NCI-H1105 treated with DMSO at 0.1 percent for 48 hours (cell line): Measurements from ENCODE around the gene TMEM63C.

Experiments used
- DNase-seq: peaks from one replicate; lab custom pipeline; 2025; lab: John Stamatoyannopoulos, UW

The TMEM63C gene

GRCh38 chr14:77259025-77259715 lies 77.6 kb downstream of the TMEM63C start:
- no peak for DNase-seq

DNA sequence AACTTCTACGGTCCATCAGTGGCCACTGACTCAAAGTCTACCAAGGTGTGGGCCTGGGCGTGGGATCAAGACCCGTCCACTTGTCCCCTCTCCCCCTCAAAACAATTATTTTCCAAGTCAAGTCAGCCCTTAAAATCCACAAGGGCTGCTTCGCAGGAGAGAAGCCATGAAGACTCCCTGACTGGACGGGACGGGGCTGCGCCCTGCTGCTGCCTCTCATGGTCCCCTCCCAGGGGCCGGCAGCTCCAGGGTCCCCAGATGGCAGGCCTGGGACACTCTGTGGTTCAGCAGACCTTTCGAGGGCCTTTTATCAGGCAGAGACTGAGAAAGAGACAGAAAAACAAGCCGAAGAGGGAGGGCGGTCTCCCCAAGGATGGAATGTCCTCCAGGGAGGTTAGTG lies 78.6 kb downstream of the TMEM63C start:
- DNase-seq = no peak

DNA sequence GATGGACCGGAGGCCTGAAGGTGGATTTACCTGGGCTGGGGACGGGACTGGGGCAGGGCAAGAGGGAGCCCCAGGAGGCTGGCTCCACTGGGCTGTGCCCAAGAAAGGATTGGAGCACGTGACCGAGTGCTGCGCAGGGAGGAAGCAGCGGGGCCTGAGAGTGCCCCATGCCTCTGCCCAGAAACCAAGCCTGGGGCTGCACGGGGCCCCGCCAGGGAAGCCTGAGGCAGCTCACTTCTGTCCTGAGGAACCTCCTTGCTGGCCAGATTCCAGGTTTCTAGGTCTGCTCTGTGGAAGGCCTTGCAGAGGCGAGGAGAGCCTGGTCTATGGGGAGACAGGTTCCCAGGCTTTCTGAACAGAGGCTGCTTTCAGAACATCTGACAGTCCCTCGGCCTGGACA lies 79.0 kb downstream of the TMEM63C start:
- no peak for DNase-seq

DNA sequence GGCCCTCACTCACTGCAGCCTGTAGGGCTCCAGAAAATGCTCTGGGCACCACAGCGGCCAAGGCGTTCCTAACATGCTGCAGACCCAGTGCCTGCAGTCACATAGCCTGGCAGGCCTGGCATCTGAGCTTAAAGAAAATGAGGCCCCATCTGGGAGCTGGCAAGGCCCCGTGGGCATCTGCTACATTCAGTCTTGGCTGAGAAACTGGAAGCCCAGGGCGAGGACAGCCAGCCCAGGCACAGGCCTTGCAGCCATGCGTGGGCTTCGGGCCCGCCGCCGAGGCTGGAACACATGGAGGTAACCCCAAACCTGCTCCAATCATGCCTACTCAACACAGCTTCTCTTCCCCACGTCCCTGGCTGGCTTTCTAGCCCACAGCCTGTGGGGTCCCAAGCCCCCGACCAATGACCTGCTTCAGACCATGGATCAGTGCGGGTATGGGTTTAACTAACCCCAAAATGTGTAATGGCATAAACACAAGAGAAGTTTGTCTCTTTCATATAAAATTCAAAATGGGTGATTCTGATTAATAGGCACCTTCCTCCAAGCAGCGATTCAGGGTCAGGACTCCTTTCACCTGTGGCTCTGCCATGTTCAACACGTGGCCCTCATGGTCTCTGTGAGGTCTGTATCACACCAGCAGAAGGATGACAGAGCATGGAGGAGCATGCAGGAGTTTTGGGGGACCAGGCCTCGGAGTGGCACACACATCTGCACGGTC lies 83.0 kb downstream of the TMEM63C start:
- no peak for DNase-seq

DNA sequence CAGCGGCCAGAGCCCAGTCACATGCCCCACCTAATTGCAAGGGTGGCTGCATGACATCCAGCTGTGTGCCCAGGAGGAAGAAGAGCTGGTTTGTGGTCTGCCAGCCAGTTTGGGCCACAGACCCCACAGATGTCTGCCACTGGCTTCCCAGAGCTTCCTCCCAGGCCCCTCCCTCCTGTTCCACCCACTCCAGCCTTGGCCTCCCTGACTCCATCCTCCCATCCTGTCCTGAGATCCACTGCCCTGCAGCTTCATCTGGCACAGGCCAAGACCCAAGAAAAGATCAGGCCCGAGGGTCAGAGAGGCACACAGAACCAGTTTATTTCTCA lies 83.6 kb downstream of the TMEM63C start:
- DNase-seq = no peak

DNA sequence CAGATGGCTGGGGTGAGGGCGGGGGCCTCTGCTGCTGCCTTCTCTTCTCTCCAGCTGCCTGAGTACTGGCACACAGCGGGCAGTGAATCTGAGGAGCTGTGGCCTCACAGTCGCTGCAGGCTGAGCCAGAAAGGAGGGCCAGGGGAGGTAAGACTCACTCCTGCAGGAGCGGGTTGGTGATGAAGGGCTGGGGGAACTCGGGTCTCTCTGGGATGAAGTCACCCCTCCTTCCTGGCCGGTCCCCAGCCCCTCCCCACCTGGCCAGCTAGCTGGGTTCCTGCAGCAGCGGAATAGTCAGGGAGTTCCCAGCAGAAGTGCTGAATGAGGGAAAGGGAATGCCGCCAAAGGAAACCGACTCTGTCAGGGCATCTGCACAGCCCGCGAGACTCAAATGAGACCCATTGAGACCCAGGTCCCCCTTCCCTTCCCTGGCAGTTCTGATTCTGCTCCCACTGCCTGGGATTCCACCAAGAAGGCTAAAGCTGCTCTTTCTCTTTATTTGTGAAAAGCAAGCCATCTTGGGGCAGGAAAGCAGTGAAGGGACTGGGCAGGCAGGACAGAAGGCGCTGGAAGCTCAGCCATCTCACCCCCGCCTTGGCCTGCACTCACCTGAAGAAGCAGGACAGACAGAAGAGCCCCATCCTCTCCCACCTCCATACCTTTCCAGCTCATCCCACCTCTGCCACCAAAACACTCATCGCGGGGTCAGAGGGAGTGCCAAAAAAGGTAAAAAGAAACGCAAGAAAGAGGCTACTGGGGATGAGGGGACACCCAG lies 84.2 kb downstream of the TMEM63C start:
- no peak for DNase-seq

GRCh38 chr14:77266336-77266735 lies 84.7 kb downstream of the TMEM63C start:
- DNase-seq = no peak

- no peak for DNase-seq
These were observed 86.5 kb downstream of the TMEM63C start for GRCh38 chr14:77267937-77268699.

GRCh38 chr14:77268989-77269600 lies 87.5 kb downstream of the TMEM63C start:
- peak; percentile 92 for DNase-seq

DNA sequence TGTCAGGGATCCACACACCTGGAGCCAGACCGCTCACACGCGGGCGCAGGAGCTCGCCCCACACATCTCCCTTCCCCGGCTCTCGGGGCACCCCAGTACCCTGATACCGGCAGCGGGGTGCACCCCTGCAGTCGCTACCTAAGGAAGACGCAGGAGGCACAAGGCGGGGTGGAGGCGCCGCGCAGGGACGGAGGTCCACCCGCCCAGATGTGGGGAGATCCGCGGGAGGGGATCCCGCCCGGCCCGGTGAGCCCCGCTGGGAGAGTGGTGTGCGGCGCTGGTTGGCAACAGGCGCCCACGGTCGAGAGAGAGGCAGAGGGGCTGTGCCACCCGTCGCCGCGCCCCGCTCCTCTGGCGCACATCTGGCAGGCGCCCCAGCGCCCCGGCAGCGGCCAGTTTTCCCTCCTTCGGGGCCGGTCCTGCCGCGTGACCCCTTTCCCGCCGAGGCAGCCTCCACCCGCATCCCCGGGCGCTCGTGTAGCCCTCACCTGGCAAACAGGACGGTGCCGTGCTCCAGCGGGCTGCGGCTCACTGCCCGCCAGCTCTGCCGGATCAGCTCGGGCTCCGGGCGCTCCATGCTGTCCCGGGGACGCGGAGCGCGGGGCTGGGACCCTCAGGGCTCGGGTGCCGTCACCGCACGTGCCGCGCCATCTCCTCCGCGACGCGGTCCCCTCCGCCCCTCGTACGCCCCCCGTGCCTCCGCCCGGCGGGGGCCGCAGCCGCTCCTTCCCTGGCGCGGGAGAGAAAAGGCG lies 88.9 kb downstream of the TMEM63C start:
- DNase-seq = no peak

- no peak for DNase-seq
These were observed 89.6 kb downstream of the TMEM63C start, which contains the start of gene NGB for GRCh38 chr14:77271113-77271710. Gene NGB (minus strand): TSS chr14:77271206. CDS start chr14:77270937, 269 bp downstream.

DNA sequence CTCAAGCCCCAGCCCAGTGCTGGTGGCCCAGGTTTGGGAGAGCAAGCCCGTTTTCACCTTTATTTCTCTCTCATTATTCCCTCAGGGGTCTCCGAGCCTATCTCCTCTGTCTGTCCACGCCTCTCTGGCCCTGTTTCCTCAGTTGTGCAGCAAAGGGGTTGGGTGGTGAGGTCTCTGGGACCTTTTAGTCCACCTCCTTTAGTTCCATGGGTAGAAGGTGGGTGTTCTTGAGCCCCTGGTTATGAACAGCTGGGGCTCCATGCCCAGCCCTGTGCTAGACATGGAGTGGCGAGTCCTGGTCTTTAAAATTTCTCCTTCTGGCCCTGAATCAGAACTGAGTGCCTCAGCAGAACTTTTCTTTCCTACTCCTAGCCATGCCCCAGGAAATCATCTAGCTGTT lies 90.7 kb downstream of the TMEM63C start:
- no peak for DNase-seq

DNA sequence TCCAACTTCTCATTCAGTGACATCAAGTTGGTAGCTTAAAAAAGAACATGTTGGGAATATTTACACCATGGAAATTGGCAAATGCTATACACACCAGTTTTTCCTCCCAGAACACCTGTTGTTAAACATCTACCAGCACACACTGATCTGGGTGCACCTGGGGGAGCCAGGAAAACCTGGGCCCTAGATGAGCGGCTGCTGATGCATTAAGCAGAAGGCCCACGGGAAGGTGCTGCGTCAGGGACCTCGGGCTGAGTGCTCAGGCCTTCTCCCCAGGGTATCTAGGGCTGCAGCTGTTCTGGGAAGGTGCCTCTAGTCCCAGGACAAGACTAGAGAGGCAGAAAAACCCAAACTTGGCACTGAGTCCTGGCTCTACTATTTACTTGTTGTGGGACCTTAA lies 92.2 kb downstream of the TMEM63C start:
- DNase-seq = no peak

DNA sequence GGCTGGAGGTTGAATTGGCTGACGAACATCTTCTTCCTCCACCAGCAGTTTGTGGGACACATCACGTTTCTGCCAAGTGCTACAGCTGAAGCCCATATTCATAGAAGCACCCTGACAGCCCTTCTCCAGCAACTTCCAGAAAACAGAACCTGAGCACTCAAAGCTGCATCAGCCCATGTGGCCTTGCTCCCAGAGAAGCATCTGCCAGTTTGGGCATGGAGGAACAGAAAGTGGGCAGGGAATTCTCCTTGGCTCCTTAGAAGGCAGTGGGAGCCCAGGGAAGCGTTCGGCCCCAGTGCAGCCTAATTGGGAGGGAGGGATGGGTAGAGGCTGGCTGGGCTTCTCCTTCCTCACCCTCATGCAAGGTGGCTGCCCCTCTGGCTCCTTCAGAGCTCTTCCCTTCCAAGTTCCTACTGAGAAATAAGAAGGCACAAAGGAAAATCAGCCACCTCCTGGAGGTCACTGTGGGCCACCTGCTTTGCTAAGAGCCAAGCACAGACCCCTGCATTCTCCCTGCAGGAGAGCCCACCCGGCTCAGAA lies 93.5 kb downstream of the TMEM63C start:
- DNase-seq = no peak

DNA sequence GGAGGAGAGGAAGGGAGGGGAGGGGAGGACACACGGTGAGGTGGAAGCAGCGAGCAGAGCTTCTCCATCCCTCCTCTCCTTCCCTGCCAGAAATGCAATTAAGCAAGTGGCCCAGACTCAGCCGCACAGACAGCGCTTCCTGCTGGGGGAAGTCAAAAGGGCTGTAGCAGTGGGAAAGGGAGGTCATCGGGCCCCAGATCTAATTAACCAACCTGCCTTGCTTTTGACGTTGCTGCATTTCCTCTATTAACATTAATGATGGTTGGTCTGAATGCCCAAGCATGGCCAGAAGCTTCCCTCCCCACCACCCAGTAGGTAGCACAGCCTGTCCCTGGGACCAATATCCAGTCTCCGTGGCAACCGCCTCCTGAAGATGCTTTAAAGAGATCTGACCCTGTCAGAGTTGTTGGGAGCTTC lies 94.0 kb downstream of the TMEM63C start:
- DNase-seq = no peak

DNA sequence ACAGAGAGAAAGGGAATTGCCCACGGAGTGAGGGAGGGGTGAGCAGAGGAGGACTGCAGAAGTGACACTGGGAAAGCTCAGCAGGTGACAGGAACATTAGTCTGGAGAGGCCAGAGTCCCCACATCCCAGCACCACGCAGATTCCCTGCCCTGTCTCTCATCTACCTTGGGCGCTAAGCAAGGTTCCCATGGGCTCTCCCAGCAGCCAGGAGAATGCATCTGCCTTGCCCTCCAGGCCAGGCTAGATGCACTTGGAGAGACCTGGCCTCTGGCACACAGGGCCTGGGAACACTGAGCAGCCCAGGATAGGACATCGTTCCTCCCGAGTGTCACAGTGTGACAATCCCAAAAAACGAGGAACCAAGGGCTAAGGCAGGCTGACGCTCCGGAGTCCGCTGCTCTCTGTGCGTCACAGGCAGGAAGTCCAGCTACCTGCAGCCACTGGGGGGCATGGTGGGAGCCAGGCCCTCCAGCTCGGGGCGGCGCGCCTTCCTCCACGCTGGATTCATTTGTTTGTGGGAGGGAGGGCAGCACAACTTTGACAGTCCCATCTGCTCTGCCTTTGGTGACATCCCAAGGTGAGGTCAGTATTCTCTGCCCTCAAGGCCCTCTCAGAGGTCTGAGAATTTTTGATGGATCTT lies 94.8 kb downstream of the TMEM63C start:
- no peak for DNase-seq

GRCh38 chr14:77276959-77277358 lies 95.4 kb downstream of the TMEM63C start:
- no peak for DNase-seq

GRCh38 chr14:77278461-77279230 lies 97.0 kb downstream of the TMEM63C start:
- DNase-seq = no peak

DNA sequence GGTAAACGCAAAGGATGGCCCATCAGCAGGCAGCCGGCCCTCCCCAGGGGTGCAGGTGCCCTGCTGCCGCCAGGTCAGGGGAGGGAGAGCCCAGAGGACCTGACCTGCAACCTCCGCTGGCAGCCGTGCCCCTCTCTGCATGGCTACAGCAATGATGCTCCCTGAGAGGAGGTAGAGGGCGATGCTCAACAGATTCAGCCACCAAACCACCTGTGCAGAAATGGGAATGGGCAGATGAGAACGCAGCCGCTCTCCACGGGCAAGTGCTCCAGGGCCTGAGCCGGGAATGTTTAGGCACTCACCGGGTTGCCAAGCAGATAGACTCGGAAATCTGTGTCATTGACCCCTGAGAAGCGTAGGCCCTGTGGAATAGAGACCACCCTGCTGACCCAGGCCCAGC lies 98.1 kb downstream of the TMEM63C start:
- DNase-seq = no peak
